Endothelial cell of coronary artery (primary cell): ENCODE data around the gene CDK9. TPM values are rescaled to one million over a fixed set of nuclear protein-coding genes. Genes with fewer than 3 reads are reported as not detected.

Experiments used
- total RNA-seq: library from RNA; depleted of rRNA; stranded (reverse); fragments of >200 nt; gene quantifications from 2 replicates; pipeline ENCODE4 v1.2.3, GENCODE V29; 2014

The CDK9 gene
- 95.8 and 102 TPM in 2 replicates for total RNA-seq

GRCh38 chr9:127785933-127786772 lies at the start of gene CDK9:
CDK9 (plus strand) TSS chr9:127786034; CDS start chr9:127786149, 115 bp downstream.

GRCh38 chr9:127778280-127779135 lies 7.3 kb upstream of the CDK9 start, which contains the start of gene SH2D3C:
SH2D3C (minus strand) TSS chr9:127778666; CDS start chr9:127778627, 39 bp downstream.

GRCh38 chr9:127802576-127803443 lies 17.0 kb downstream of the CDK9 start, which contains the start of gene FPGS:
FPGS (plus strand) TSS chr9:127802882; CDS start chr9:127802925, 43 bp downstream.

Other genes starting within 250 kb of the CDK9 start
- 11.2 and 18.0 TPM in 2 replicates for gene STXBP1, start 173.8 kb upstream of the CDK9 start, total RNA-seq
- not detected in 2 replicates for gene CFAP157, start 79.0 kb upstream of the CDK9 start, total RNA-seq
- 44.9 and 49.9 TPM in 2 replicates for gene PTRH1, start 70.4 kb upstream of the CDK9 start, total RNA-seq
- gene TTC16, start 70.0 kb upstream of the CDK9 start, total RNA-seq, result not detected in 2 replicates
- gene TOR2A, start 50.7 kb upstream of the CDK9 start, total RNA-seq, result 4.8 and 5.2 TPM in 2 replicates
- 62.1 and 63.2 TPM in 2 replicates for gene SH2D3C, start 7.4 kb upstream of the CDK9 start, total RNA-seq
- 72.3 and 81.5 TPM in 2 replicates for gene FPGS, start 16.8 kb downstream of the CDK9 start, total RNA-seq
- gene ENG, start 68.6 kb downstream of the CDK9 start, total RNA-seq, result 60.0 and 137 TPM in 2 replicates
- 38.4 and 38.5 TPM in 2 replicates for gene AK1, start 91.6 kb downstream of the CDK9 start, total RNA-seq
- 24.7 and 44.8 TPM in 2 replicates for gene ST6GALNAC6, start 113.6 kb downstream of the CDK9 start, total RNA-seq
- 38.7 and 46.9 TPM in 2 replicates for gene ST6GALNAC4, start 131.0 kb downstream of the CDK9 start, total RNA-seq
- gene PIP5KL1, start 144.7 kb downstream of the CDK9 start, total RNA-seq, result 0.18 and 1.0 TPM in 2 replicates
- gene DPM2, start 151.8 kb downstream of the CDK9 start, total RNA-seq, result 8.1 and 9.4 TPM in 2 replicates
- gene EEIG1, start 195.0 kb downstream of the CDK9 start, total RNA-seq, result 0.99 and 3.4 TPM in 2 replicates